ENCODE results near the gene DNAH2.
"Not testable (repeated sequence)": the region's sequence is repeated elsewhere in the genome, so short reads cannot be mapped to it uniquely, and the experiment has no call there.

DNAH2 gene

GRCh38 chr17:7777017-7777416 is 59.5 kb downstream of the DNAH2 start:
- DNase-seq (ENCODE audit: low read depth) = no peak

GRCh38 chr17:7780736-7781135 is 63.2 kb downstream of the DNAH2 start:
- no peak for DNase-seq (ENCODE audit: low read depth)

GRCh38 chr17:7781429-7781828 is 63.9 kb downstream of the DNAH2 start:
- no peak for DNase-seq (ENCODE audit: low read depth)

GRCh38 chr17:7782240-7782639 is 64.7 kb downstream of the DNAH2 start:
- no peak for DNase-seq (ENCODE audit: low read depth)

GRCh38 chr17:7786866-7787265 is 69.3 kb downstream of the DNAH2 start:
- no peak for DNase-seq (ENCODE audit: low read depth)

GRCh38 chr17:7789131-7789530 is 71.6 kb downstream of the DNAH2 start:
- no peak for DNase-seq (ENCODE audit: low read depth)

- DNase-seq (ENCODE audit: low read depth) = no peak
These were observed 72.6 kb downstream of the DNAH2 start for GRCh38 chr17:7790150-7790549.

- no peak for DNase-seq (ENCODE audit: low read depth)
These were observed 75.1 kb downstream of the DNAH2 start for GRCh38 chr17:7792611-7793010.

GRCh38 chr17:7794075-7794663 is 76.6 kb downstream of the DNAH2 start:
- no peak for DNase-seq (ENCODE audit: low read depth)

GRCh38 chr17:7797976-7798375 is 80.4 kb downstream of the DNAH2 start:
- no peak for DNase-seq (ENCODE audit: low read depth)

GRCh38 chr17:7798839-7799238 is 81.3 kb downstream of the DNAH2 start:
- no peak for DNase-seq (ENCODE audit: low read depth)

GRCh38 chr17:7803981-7804380 is 86.4 kb downstream of the DNAH2 start:
- no peak for DNase-seq (ENCODE audit: low read depth)

- DNase-seq (ENCODE audit: low read depth) = no peak
These were observed 89.0 kb downstream of the DNAH2 start for GRCh38 chr17:7806587-7806986.

GRCh38 chr17:7807206-7807605 is 89.7 kb downstream of the DNAH2 start:
- DNase-seq (ENCODE audit: low read depth) = no peak

GRCh38 chr17:7809086-7809790 is 91.7 kb downstream of the DNAH2 start:
- no peak for DNase-seq (ENCODE audit: low read depth)

- DNase-seq (ENCODE audit: low read depth) = not testable (repeated sequence)
These were observed 92.3 kb downstream of the DNAH2 start for GRCh38 chr17:7809791-7810343.

- DNase-seq (ENCODE audit: low read depth) = no peak
These were observed 93.7 kb downstream of the DNAH2 start for GRCh38 chr17:7811251-7811650.

GRCh38 chr17:7814969-7815368 is 97.4 kb downstream of the DNAH2 start:
- DNase-seq (ENCODE audit: low read depth) = no peak

GRCh38 chr17:7816926-7817642 is 99.5 kb downstream of the DNAH2 start:
- no peak for DNase-seq (ENCODE audit: low read depth)

GRCh38 chr17:7817643-7817964 is 100.1 kb downstream of the DNAH2 start:
- no peak for DNase-seq (ENCODE audit: low read depth)

- no peak for DNase-seq (ENCODE audit: low read depth)
These were observed 100.5 kb downstream of the DNAH2 start for GRCh38 chr17:7818026-7818425.

GRCh38 chr17:7818746-7819645 is 101.5 kb downstream of the DNAH2 start:
- no peak for DNase-seq (ENCODE audit: low read depth)

All from stimulated activated CD8-positive, alpha-beta memory T cell treated with anti-CD3 and anti-CD28 coated beads, Interleukin-4, amount 100 ng/mL, for 24 hours (primary cell).